OCI-LY1 (cell line): Measurements from ENCODE around the gene HELQ.

Source experiments
- H2AFZ ChIP-seq: fragments of 200-600 bp; sonication (generic), shearing (Covaris generic); 2 replicates; pipeline ENCODE4 v1.6.0; 2014; ENCODE audit warnings: antibody characterized with exemption, mild to moderate bottlenecking, low read length
- H3F3A ChIP-seq: fragments of 200-600 bp; sonication (generic), shearing (Covaris generic); 2 replicates; pipeline ENCODE4 v1.6.0; 2014; ENCODE audit warnings: mild to moderate bottlenecking, antibody characterized with exemption, low read length, moderate library complexity; ENCODE audit not compliant: insufficient read depth
- H3K27ac ChIP-seq: fragments of 200-600 bp; sonication (generic); 2 replicates; pipeline ENCODE4 v1.5.1; 2014; ENCODE audit warnings: low read length, mixed run types, mild to moderate bottlenecking, low read depth; ENCODE audit not compliant: poor library complexity, severe bottlenecking
- H3K27me3 ChIP-seq: fragments of 200-600 bp; sonication (generic); 2 replicates; pipeline ENCODE4 v1.6.0; 2014; ENCODE audit warnings: antibody characterized with exemption, mild to moderate bottlenecking, low read length, moderate library complexity; ENCODE audit not compliant: insufficient read depth
- H3K36me3 ChIP-seq: fragments of 200-600 bp; sonication (generic); 2 replicates; pipeline ENCODE4 v1.6.1; 2014; ENCODE audit warnings: mild to moderate bottlenecking, antibody characterized with exemption, low read length, moderate library complexity, mixed read lengths; ENCODE audit not compliant: insufficient read depth
- H3K4me1 ChIP-seq: fragments of 200-600 bp; sonication (generic); 2 replicates; pipeline ENCODE4 v1.5.1; 2014; ENCODE audit warnings: mild to moderate bottlenecking, low read length, moderate library complexity; ENCODE audit not compliant: insufficient read depth, severe bottlenecking
- H3K4me2 ChIP-seq: fragments of 200-600 bp; sonication (generic), shearing (Covaris generic); 2 replicates; pipeline ENCODE4 v1.6.1; 2014; ENCODE audit warnings: low read length
- H3K4me3 ChIP-seq: fragments of 200-600 bp; sonication (generic); 2 replicates; pipeline ENCODE4 v1.5.1; 2014; ENCODE audit warnings: low read length, low read depth, mild to moderate bottlenecking, mixed read lengths; ENCODE audit not compliant: poor library complexity, severe bottlenecking
- H3K79me2 ChIP-seq: fragments of 200-600 bp; shearing (Covaris generic); 2 replicates; pipeline ENCODE4 v1.6.1; 2016; ENCODE audit warnings: mixed run types, low read length, mixed read lengths; ENCODE audit not compliant: insufficient read depth
- H3K9ac ChIP-seq: fragments of 200-600 bp; sonication (generic), shearing (Covaris generic); 2 replicates; pipeline ENCODE4 v1.6.1; 2014; ENCODE audit warnings: mild to moderate bottlenecking, low read length, mixed read lengths
- H3K9me2 ChIP-seq: fragments of 200-600 bp; sonication (generic), shearing (Covaris generic); 2 replicates; pipeline ENCODE4 v1.6.1; 2014; ENCODE audit warnings: low read depth, mild to moderate bottlenecking, low read length, mixed read lengths
- H3K9me3 ChIP-seq: fragments of 200-600 bp; shearing (Covaris generic); 2 replicates; pipeline ENCODE4 v1.6.1; 2014; ENCODE audit warnings: low read length, mixed read lengths
- H4K20me1 ChIP-seq: fragments of 200-600 bp; sonication (generic), shearing (Covaris generic); 2 replicates; pipeline ENCODE4 v1.6.0; 2016; ENCODE audit warnings: mild to moderate bottlenecking, low read length; ENCODE audit not compliant: insufficient read depth
- EZH2 ChIP-seq: fragments of 200-600 bp; sonication (generic), shearing (Covaris generic); IDR thresholded peaks from 2 replicates; pipeline ENCODE4 v1.8.0; 2017; ENCODE audit warnings: borderline replicate concordance, mixed run types, mild to moderate bottlenecking, antibody characterized with exemption, low read length, moderate library complexity, mixed read lengths
- TF ChIP-seq, protein P1 (sequence below): fragments of 200-600 bp; sonication (generic), shearing (Covaris generic); IDR thresholded peaks from 2 replicates; pipeline ENCODE4 v1.5.1; 2017; ENCODE audit warnings: mild to moderate bottlenecking, antibody characterized with exemption, low read length, moderate library complexity, mixed read lengths

The HELQ gene

GRCh38 chr4:83382850-83383249 is 72.8 kb downstream of the HELQ start:
- Histone ChIP-seq H4K20me1 (no peaks in the 10 kb centered on the region), H2AFZ (no peak overlapping the region), H3K27ac (no peak overlapping the region), H3K4me1 (no peaks in the 10 kb centered on the region), H3K9me3 (peaks cover 13% of the 10 kb centered on the region), H3K36me3 (no peaks in the 10 kb centered on the region; the same call in 1 of the 2 replicates), H3K79me2 (no peaks in the 10 kb centered on the region), H3K4me2 (no peak overlapping the region), H3K27me3 (peaks cover under 1% of the 10 kb centered on the region; the same call in 1 of the 2 replicates), H3K9me2 (no peaks in the 10 kb centered on the region), H3K4me3 (no peak overlapping the region), H3F3A (no peaks in the 10 kb centered on the region; the same call in 1 of the 2 replicates), H3K9ac (no peak overlapping the region)
- TF ChIP-seq, protein P1, sequence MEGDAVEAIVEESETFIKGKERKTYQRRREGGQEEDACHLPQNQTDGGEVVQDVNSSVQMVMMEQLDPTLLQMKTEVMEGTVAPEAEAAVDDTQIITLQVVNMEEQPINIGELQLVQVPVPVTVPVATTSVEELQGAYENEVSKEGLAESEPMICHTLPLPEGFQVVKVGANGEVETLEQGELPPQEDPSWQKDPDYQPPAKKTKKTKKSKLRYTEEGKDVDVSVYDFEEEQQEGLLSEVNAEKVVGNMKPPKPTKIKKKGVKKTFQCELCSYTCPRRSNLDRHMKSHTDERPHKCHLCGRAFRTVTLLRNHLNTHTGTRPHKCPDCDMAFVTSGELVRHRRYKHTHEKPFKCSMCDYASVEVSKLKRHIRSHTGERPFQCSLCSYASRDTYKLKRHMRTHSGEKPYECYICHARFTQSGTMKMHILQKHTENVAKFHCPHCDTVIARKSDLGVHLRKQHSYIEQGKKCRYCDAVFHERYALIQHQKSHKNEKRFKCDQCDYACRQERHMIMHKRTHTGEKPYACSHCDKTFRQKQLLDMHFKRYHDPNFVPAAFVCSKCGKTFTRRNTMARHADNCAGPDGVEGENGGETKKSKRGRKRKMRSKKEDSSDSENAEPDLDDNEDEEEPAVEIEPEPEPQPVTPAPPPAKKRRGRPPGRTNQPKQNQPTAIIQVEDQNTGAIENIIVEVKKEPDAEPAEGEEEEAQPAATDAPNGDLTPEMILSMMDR = no peak
- no peak for TF ChIP-seq EZH2

- no peak overlapping the region for H3K9ac ChIP-seq
- no peak overlapping the region for H3K4me2 ChIP-seq
- H3K79me2 ChIP-seq = no peaks in the 10 kb centered on the region
- H3F3A ChIP-seq = no peaks in the 10 kb centered on the region
- TF ChIP-seq EZH2 = no peak
- TF ChIP-seq, protein P1 = no peak
- H4K20me1 ChIP-seq = no peaks in the 10 kb centered on the region
- H3K27me3 ChIP-seq = no peaks in the 10 kb centered on the region
- H3K4me3 ChIP-seq = no peak overlapping the region
- no peaks in the 10 kb centered on the region for H3K4me1 ChIP-seq
- H3K36me3 ChIP-seq = no peaks in the 10 kb centered on the region; the same call in 1 of the 2 replicates
- no peak overlapping the region for H2AFZ ChIP-seq
- H3K9me3 ChIP-seq = peaks cover 19% of the 10 kb centered on the region
- H3K27ac ChIP-seq = no peak overlapping the region
- H3K9me2 ChIP-seq = no peaks in the 10 kb centered on the region
These were observed 74.5 kb downstream of the HELQ start for GRCh38 chr4:83381173-83381572.

- Histone ChIP-seq H3K9me2 (no peaks in the 10 kb centered on the region), H3K4me2 (no peak overlapping the region), H3K27me3 (no peaks in the 10 kb centered on the region), H3K9me3 (peaks cover 19% of the 10 kb centered on the region), H3K36me3 (no peaks in the 10 kb centered on the region; the same call in 1 of the 2 replicates), H2AFZ (no peak overlapping the region), H3K4me1 (no peaks in the 10 kb centered on the region), H3K9ac (no peak overlapping the region), H3K27ac (no peak overlapping the region), H3K4me3 (no peak overlapping the region), H3K79me2 (no peaks in the 10 kb centered on the region), H3F3A (no peaks in the 10 kb centered on the region), H4K20me1 (no peaks in the 10 kb centered on the region)
- TF ChIP-seq, protein P1 = no peak
- TF ChIP-seq EZH2 = no peak
These were observed 77.2 kb downstream of the HELQ start for GRCh38 chr4:83378419-83378818.
